ENCODE data around the gene SERPINB11.

DNA sequence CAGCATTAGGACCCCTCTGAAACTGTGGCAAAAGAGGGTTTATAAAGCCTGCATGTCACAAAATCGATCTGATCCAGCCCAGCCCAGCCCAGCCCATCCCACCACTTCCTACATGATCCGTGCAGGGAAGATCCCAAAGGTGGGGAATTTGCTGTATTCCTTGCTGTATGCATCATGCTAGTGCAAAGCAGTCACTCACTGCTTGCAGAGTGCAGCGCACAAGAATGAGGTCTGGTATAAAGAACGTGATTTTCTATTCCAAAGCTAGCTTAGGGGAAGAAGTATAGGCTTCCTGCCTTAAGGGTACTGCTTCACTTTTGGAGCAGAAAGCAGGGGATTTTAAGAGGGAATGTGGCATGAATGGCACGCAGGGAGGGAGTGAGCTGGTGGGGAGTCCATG lies 18.9 kb upstream of the SERPINB11 start:
- TF ChIP-seq, protein P1, sequence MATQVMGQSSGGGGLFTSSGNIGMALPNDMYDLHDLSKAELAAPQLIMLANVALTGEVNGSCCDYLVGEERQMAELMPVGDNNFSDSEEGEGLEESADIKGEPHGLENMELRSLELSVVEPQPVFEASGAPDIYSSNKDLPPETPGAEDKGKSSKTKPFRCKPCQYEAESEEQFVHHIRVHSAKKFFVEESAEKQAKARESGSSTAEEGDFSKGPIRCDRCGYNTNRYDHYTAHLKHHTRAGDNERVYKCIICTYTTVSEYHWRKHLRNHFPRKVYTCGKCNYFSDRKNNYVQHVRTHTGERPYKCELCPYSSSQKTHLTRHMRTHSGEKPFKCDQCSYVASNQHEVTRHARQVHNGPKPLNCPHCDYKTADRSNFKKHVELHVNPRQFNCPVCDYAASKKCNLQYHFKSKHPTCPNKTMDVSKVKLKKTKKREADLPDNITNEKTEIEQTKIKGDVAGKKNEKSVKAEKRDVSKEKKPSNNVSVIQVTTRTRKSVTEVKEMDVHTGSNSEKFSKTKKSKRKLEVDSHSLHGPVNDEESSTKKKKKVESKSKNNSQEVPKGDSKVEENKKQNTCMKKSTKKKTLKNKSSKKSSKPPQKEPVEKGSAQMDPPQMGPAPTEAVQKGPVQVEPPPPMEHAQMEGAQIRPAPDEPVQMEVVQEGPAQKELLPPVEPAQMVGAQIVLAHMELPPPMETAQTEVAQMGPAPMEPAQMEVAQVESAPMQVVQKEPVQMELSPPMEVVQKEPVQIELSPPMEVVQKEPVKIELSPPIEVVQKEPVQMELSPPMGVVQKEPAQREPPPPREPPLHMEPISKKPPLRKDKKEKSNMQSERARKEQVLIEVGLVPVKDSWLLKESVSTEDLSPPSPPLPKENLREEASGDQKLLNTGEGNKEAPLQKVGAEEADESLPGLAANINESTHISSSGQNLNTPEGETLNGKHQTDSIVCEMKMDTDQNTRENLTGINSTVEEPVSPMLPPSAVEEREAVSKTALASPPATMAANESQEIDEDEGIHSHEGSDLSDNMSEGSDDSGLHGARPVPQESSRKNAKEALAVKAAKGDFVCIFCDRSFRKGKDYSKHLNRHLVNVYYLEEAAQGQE (IDR thresholded peaks at IDR 0.05), result no peak
- TF ChIP-seq, protein P2, sequence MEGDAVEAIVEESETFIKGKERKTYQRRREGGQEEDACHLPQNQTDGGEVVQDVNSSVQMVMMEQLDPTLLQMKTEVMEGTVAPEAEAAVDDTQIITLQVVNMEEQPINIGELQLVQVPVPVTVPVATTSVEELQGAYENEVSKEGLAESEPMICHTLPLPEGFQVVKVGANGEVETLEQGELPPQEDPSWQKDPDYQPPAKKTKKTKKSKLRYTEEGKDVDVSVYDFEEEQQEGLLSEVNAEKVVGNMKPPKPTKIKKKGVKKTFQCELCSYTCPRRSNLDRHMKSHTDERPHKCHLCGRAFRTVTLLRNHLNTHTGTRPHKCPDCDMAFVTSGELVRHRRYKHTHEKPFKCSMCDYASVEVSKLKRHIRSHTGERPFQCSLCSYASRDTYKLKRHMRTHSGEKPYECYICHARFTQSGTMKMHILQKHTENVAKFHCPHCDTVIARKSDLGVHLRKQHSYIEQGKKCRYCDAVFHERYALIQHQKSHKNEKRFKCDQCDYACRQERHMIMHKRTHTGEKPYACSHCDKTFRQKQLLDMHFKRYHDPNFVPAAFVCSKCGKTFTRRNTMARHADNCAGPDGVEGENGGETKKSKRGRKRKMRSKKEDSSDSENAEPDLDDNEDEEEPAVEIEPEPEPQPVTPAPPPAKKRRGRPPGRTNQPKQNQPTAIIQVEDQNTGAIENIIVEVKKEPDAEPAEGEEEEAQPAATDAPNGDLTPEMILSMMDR (IDR thresholded peaks at IDR 0.05; ENCODE audit: low read depth, low read length, missing input control), result no peak
- TF ChIP-seq, protein P3, sequence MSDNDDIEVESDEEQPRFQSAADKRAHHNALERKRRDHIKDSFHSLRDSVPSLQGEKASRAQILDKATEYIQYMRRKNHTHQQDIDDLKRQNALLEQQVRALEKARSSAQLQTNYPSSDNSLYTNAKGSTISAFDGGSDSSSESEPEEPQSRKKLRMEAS (IDR thresholded peaks at IDR 0.05), result no peak
- TF ChIP-seq YY1 (IDR thresholded peaks at IDR 0.05), result no peak
- no peak for TF ChIP-seq GABPA (IDR thresholded peaks at IDR 0.05 in 1 of 2, conservative IDR thresholded peaks at IDR 0.05 in 1 of 2)
- TF ChIP-seq, protein P4, sequence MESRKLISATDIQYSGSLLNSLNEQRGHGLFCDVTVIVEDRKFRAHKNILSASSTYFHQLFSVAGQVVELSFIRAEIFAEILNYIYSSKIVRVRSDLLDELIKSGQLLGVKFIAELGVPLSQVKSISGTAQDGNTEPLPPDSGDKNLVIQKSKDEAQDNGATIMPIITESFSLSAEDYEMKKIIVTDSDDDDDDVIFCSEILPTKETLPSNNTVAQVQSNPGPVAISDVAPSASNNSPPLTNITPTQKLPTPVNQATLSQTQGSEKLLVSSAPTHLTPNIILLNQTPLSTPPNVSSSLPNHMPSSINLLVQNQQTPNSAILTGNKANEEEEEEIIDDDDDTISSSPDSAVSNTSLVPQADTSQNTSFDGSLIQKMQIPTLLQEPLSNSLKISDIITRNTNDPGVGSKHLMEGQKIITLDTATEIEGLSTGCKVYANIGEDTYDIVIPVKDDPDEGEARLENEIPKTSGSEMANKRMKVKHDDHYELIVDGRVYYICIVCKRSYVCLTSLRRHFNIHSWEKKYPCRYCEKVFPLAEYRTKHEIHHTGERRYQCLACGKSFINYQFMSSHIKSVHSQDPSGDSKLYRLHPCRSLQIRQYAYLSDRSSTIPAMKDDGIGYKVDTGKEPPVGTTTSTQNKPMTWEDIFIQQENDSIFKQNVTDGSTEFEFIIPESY (IDR thresholded peaks at IDR 0.05), result no peak
- TF ChIP-seq JUND (IDR thresholded peaks at IDR 0.05), result no peak
- no peak for TF ChIP-seq SP1 (IDR thresholded peaks at IDR 0.05)
- TF ChIP-seq HNF4G (IDR thresholded peaks at IDR 0.05), result no peak
- TF ChIP-seq RAD21 (IDR thresholded peaks at IDR 0.05), result no peak
